GM19025 (cell line): ENCODE data around the gene SLC25A26.

Experiments
- ATAC-seq: cut with Tn5 transposase; IDR thresholded peaks from one replicate; pipeline ENCODE4 v1.9.1; 2021; ENCODE audit warnings: mild to moderate bottlenecking, low read depth, moderate library complexity; ENCODE audit not compliant: unreplicated experiment

The SLC25A26 gene, protein sequence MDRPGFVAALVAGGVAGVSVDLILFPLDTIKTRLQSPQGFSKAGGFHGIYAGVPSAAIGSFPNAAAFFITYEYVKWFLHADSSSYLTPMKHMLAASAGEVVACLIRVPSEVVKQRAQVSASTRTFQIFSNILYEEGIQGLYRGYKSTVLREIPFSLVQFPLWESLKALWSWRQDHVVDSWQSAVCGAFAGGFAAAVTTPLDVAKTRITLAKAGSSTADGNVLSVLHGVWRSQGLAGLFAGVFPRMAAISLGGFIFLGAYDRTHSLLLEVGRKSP

DNA sequence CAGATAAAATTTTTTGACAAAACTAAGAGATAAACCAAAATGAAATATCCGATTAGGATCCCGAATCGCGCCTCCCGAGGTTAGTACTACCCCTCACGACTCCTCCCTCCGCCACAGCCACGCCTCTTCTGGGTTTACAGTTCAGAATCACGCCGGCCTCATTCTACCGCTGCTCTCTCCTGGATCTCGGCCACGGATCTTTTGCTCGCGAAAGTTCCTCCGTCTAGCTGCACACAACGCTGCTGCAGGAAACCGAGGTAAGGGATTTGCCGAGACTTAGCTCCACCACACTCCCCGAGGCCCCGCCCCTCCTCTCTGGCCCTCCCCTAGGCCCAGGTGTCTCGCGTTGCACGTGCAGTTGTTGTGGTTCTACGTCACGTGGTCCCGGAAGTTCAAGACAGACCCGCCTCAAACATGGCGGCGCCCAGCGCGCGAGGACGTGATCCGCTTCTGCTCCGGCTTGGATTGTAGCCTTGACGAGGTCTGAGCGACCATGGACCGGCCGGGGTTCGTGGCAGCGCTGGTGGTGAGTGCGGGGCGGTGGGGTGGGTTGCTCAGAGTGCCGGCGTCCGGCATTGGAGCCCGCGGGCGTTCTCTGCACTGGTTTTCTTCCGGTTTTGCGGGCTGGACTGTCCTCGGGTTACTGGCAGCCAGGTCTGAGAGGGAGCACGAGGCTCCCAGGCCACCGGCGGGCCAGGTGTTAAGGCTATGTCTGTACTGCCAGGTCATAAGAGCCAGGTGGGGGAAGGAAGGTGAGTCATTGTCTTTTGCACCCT lies at the start of gene SLC25A26:
TSS of gene SLC25A26 (plus strand) at position 400 of the 776 bp plus-strand sequence. CDS start at position 494, 94 bp downstream.
- ATAC-seq: peak; percentile 99

DNA sequence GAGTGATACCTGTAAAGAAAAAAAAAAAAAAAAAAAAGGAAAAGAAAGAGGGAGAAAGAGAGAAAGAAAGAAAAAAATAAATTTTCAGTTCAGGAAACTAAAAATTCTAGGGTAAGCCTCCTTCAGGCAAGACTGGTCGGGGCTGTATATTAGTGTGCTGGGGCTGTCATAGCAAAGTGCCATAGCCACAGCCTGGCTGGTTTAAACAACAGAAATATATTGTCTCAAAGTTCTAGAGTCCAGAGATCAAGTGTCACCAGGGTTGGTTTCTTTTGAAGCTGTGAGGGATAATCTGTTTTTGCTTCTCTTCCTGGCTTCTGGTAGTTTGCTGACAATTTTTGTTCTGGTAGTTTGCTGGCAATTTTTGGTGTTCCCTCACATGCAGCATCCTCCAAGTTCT lies 48.4 kb upstream of the SLC25A26 start:
- ATAC-seq: no peak

DNA sequence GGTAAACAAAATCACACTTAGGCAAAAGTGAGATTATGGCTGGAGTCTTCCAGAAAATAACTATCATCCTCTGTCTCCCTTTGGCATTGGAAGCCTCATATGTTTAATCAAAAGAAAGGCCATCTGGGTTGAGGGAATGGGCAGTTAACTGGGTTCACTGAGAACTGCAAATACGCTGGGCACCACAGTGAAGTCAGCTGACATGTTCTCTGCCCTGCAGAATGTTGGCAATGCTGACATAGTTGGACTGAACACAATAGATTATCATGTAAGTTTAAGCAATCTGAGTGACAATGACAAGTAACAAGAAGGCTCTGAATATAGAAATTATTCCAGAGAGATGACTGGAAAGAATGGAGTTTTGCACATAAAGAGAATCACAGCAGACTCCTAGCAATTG lies 43.8 kb upstream of the SLC25A26 start:
- no peak for ATAC-seq

DNA sequence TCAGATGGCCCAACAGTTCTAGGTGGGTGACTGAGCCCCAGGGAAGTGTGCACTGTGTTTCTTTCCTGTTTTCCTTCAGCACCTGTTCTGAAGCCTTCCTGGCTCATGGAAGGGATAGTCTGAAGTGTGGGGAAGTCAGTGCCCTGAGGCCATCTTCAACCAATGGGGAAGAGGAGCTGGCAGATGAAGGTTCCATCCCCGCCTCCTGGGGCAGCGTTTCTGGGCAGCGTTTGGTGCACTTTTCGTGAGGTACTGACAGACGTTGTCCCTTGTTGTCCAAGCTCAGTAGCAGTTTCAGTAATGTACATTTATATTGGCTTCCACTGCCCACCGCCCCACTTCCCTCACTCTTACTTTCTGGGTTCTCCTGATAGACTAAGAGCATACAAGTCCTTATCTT lies 42.6 kb upstream of the SLC25A26 start:
- ATAC-seq: no peak

DNA sequence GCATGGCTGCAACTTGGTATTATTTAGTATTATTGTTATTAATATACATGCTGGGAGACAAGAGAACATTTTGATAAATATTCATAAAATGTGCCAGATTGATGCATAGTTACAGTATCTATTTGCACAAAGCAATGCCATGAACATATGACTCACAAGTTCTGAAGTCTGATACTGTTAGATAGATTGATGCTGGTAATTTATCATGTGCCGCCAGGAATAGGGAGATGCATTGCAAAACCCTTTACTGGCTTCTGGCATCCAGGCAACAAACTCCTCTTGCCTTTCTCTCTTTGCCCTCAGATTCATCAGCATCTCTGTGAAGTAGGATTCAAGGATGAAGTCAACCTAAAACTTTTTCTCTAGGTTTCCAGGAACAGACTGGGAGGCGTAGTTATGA lies 41.0 kb upstream of the SLC25A26 start:
- ATAC-seq: no peak

DNA sequence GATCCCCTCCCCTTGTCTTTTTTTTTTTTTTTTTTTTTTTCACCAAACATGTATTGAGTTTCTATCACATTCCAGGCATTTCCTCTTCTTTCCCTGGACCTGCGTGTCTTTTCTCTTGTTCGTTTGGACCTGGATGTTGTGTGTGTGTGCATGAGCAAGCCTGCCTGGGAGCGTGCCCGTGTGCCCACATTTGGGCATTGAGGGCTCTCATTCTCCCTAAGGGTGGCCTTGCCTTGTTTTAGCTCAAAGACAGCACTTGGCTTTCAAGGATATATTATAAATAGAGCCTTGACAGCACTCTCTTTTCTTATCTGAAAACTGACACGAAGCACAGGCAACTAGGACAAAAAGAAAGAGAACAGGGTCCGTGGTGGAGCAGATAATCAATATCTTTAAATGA lies 39.0 kb upstream of the SLC25A26 start:
- no peak for ATAC-seq

DNA sequence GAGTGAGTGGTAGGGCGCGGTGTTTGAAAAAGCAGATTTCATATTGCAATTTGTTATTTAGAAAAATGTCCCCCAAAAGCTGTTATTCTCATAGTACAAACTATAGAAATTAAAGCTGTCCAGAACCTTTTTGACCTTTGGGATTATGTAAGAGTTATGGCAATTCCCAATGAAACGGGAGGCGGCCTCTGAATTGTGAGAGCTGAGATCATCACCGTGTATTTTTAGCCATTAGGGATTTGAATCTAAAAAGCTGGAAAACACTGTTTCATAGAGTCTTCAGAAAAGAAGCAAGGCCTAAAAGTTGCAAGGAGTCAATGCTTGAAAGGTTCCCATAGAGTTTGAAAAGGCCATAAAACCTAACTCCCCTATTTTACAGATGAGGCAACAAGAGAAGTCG lies 38.6 kb upstream of the SLC25A26 start:
- no peak for ATAC-seq

DNA sequence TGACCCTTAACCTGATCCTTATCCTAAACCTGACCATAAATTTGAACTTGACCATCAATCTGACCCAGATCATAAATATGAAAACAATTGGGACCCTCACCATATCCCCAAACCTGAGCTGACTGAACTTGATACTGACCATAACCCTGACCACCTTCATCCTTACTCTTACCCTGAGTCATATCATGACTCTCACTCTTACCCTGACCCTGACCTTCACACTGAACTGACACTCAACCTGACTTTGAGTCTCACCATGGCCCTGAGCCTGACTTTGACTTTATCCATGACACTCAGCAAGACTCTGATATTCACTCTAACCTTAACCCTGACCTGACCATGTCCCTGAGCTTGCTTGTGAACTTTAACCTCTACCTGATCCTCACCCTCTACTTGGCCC lies 34.3 kb upstream of the SLC25A26 start:
- ATAC-seq: no peak

DNA sequence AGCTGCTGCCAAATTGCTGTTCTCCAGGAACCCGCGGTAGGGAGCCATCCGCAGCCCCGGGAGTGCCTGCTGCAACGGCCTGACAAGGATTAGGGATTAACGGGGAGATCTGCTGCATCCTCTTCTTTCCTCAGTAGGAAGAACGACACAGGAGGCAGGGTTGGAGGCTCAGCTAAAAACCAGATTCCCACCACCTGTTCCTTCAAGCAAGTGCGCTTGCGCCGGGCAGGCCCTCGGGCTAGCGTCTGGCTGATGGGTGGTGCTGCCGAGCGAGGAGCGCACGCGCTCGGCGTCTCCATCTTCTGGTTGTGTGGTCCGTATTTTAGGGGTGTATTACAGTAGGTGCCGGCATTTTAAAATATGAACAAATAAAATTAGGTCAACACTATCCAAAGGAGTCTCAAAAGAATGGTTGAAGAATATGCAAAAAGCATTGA lies 25.4 kb upstream of the SLC25A26 start:
- no peak for ATAC-seq

DNA sequence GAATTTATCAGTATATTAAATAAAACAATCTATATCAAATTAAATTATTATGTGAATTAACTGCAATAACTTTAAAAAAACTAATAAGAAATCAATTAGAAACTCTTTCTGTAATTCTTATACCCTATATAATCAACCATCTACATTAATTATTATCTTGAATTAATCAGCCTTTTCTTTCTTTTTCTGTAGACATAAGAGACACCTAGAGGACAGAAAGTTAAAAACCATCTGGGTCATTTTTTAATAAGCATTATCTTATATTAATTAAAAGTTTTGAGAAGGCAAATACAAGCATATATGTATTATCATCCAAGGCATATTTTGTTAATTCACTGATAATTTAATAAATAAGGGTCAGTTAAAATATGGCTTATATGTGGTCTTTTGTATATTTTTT lies 24.2 kb upstream of the SLC25A26 start:
- no peak for ATAC-seq

DNA sequence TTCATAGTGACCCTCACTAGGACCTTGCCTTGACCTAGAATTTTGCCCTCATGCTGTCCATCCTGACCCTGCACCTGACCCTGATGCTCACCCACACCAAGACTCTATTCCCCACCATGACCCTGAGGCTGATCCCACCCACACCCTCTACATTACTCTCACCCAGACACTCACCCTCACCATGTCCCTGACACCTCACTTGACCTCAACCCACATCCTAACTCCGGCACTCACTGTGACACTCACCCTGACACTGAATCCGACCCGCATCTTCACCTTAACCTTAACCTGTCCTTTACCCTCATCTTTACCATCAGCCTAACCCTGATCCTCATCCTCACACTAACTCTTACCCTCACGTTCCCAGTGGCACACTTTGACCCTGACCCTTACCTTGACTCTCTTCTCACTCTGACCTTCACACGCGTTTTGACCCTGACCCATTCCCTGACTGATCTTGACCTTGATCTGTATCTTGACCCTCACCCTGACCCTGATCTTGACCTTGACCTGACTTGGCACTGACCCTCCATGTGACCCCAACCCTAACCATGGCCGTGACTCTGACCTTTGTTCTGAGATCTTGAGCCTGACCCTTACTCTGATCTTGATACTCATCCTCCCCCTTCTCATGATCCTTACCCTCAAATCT lies 22.2 kb upstream of the SLC25A26 start:
- ATAC-seq: no peak

DNA sequence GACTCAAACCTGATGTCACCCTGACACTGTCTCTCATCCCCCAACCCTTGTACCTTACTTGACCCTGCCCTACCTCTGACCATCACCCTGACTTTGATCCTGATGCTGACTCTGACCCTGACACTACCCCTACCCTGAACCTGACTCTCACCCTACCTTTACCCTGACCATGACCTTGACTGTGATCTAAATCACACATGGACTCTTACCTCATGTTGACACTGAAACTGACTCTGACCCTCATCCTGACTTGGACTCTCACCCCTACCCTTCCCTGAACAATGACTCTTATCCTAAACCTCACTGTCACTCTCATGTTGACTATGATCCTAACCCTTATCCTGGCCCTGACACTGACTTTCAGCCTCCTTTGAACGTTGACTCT lies 21.7 kb upstream of the SLC25A26 start:
- no peak for ATAC-seq

DNA sequence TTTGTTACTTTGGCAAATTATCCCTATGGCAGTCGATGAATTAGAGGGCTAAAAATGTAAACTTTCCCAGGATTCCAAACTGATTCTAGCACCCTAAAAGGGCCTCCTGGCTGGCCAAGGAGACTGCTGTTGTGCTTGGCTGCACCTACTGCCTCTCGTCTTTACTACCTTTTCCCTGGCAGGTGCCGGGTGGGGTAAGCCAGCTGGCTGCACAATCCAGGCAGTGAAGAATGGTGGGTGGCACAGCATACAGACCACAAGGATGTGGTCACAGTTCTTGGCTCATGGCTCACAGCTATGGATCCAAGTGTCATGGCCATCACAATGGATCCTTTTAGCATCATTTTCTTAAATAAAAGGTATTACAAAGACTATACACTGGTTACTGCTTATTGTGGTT lies 20.7 kb upstream of the SLC25A26 start:
- ATAC-seq: no peak

DNA sequence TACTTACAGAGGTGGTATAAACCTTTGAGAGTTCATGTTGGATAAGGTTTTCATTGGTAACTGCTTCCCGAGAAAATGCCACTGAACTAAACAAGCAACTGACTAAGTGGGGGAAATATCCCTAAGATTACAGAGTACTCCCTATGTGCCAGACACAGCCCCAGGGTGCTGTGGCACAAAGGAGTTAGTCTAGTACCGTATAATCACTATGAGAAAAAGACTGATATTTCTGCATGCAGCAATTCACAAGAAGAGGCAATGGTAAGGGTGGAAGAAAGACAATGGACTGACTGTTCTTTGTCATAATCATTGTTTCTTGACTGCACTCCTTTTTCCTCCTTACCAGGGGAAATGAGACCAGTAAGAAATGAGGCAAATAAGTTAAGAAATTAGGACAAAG lies 20.0 kb upstream of the SLC25A26 start:
- ATAC-seq: no peak

DNA sequence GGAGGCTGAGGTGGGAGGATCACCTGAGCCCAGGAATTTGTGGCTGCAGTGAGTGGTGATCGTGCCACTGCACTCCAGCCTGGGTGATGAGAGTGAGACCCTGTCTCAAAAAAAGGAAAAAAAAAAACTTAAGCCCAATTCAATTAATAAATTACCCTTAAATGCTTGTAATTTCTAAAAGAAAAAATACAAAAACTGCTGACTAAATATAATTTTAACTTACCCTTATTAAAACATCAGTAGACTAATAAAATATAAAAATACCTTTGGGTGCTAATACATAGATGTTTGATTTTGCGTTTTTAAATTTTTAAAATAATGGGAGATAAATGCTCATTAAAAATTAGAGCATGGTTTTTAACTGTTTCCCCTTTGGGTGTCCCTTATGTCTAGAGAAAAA lies 17.5 kb upstream of the SLC25A26 start:
- ATAC-seq: no peak

DNA sequence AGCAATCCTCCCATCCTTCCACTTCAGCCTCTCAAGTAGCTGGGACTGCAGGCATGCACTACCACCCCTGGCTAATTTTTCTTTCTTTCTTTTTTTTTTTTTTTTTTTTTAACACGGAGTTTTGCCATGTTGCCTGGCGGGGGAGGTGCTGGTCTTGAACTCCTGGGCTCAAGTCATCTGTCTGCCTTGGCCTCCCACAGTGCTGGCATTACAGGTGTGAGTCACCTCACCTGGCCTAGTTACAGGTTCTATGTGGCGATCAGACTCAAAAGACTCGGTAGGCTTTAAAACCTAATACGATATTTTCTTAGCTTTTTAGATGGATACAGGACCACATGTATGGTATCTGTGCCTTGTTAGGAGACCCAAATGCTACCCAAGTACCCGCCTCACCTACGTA lies 14.0 kb upstream of the SLC25A26 start:
- ATAC-seq: no peak

DNA sequence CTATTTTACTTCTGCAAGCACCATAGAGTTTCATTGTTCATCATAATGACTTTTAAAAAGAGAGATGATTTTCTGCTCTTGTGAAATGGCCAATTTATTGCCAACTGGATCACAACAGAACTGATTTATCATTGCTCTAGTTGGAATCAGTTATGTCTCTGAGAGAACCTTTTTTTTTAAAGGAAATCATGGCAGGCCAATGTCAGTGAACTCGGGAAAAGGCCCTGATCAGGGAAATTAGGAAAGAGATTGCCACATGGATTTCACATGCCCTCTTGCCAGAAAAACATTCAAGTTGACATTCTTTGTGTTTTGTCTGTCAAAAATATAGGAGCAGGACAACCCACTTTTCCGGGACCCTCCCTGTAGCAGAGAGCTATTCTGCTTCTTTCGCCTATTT lies 12.6 kb upstream of the SLC25A26 start:
- no peak for ATAC-seq

DNA sequence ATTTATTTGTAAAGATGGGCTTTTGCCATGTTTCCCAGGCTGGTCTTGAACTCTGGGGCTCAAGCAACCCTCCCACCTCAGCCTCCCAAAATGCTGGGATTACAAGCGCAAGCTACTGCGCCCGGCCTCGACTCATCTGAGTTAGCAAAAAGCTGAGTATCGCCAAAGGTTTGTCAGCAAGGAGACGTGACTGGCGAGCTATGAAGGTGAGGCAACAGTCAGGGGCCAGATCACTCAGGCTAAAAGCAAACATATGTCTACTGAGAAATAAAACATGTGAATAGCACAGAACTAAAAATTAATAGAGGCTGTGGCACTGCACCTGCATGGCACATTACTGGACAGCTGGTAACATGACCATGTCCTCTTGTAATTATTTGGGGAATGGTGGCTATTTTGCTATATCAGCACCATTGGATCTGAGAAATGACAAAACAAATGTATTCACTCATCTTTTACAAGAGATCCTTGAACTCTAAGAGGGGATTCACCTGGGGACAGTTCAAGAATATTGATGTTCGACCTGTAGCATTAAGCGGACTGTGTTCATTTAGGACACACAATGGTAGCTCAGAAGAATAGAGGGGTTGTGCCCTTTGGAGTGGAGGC lies 10.0 kb upstream of the SLC25A26 start:
- no peak for ATAC-seq

DNA sequence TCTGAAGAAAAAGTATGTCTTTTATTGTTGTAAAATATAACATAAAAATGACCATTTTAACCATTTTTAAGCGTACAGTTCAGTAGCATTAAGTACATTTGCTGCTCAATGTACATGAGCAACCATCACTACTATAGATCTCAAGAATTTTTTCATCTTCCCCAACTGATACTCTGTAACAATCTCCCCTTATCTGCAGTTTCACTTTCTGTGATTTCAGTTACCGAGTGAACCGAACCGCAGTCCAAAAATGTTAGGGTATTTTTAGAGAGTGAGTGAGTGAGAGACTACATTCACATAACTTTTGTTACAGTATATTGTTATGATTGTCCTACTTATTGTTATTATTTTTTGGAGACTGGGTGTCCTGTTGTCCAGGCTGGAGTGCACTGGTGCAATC lies 9.0 kb upstream of the SLC25A26 start:
- ATAC-seq: peak; percentile 53

DNA sequence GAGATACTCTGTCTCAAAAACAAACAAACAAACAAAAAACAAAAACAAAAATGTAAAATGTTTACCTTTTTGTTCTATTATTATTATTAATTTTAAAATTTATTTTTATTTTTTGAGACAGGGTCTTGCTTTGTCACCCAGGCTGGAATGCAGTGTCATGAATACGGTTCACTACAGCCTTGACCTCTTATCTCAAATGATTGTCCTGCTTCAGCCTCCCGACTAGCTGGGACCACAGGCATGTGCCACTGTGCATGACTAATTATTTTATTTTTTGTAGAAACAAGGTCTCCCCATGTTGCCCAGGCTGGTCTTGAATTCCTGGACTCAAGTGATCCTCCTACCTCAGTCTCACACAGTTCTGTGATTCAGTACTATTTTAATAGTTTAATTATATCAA lies 5.7 kb upstream of the SLC25A26 start:
- ATAC-seq: no peak

DNA sequence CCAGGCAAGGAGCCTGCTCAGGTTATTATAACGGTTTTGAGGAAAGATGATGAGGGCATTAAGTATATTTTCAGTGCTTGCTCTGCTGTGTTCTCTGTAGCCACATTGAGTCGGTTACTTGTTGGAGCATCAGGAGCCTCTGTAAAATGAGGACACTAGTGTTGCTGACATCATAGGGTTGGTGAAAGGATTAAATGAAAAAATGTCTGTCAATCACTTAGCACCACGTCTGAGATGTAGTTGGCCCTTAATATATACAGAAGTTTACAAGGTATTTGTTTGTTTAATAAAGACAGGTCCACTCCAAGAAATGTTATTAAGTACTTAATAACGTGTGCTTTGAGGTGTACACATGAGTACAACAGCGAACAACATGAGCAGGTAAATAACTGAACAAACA lies 735 bp upstream of the SLC25A26 start:
- no peak for ATAC-seq
